OCI-LY1 (cell line): ENCODE results near the gene ERCC5.

Source experiments
- H2AFZ ChIP-seq: fragments of 200-600 bp; sonication (generic), shearing (Covaris generic); 2 replicates; pipeline ENCODE4 v1.6.0; 2014; ENCODE audit warnings: antibody characterized with exemption, mild to moderate bottlenecking, low read length
- H3F3A ChIP-seq: fragments of 200-600 bp; sonication (generic), shearing (Covaris generic); 2 replicates; pipeline ENCODE4 v1.6.0; 2014; ENCODE audit warnings: mild to moderate bottlenecking, antibody characterized with exemption, low read length, moderate library complexity; ENCODE audit not compliant: insufficient read depth
- H3K27ac ChIP-seq: fragments of 200-600 bp; sonication (generic); 2 replicates; pipeline ENCODE4 v1.5.1; 2014; ENCODE audit warnings: low read length, mixed run types, mild to moderate bottlenecking, low read depth; ENCODE audit not compliant: poor library complexity, severe bottlenecking
- H3K27me3 ChIP-seq: fragments of 200-600 bp; sonication (generic); 2 replicates; pipeline ENCODE4 v1.6.0; 2014; ENCODE audit warnings: antibody characterized with exemption, mild to moderate bottlenecking, low read length, moderate library complexity; ENCODE audit not compliant: insufficient read depth
- H3K36me3 ChIP-seq: fragments of 200-600 bp; sonication (generic); 2 replicates; pipeline ENCODE4 v1.6.1; 2014; ENCODE audit warnings: mild to moderate bottlenecking, antibody characterized with exemption, low read length, moderate library complexity, mixed read lengths; ENCODE audit not compliant: insufficient read depth
- H3K4me1 ChIP-seq: fragments of 200-600 bp; sonication (generic); 2 replicates; pipeline ENCODE4 v1.5.1; 2014; ENCODE audit warnings: mild to moderate bottlenecking, low read length, moderate library complexity; ENCODE audit not compliant: insufficient read depth, severe bottlenecking
- H3K4me2 ChIP-seq: fragments of 200-600 bp; sonication (generic), shearing (Covaris generic); 2 replicates; pipeline ENCODE4 v1.6.1; 2014; ENCODE audit warnings: low read length
- H3K4me3 ChIP-seq: fragments of 200-600 bp; sonication (generic); 2 replicates; pipeline ENCODE4 v1.5.1; 2014; ENCODE audit warnings: low read length, low read depth, mild to moderate bottlenecking, mixed read lengths; ENCODE audit not compliant: poor library complexity, severe bottlenecking
- H3K79me2 ChIP-seq: fragments of 200-600 bp; shearing (Covaris generic); 2 replicates; pipeline ENCODE4 v1.6.1; 2016; ENCODE audit warnings: mixed run types, low read length, mixed read lengths; ENCODE audit not compliant: insufficient read depth
- H3K9ac ChIP-seq: fragments of 200-600 bp; sonication (generic), shearing (Covaris generic); 2 replicates; pipeline ENCODE4 v1.6.1; 2014; ENCODE audit warnings: mild to moderate bottlenecking, low read length, mixed read lengths
- H3K9me2 ChIP-seq: fragments of 200-600 bp; sonication (generic), shearing (Covaris generic); 2 replicates; pipeline ENCODE4 v1.6.1; 2014; ENCODE audit warnings: low read depth, mild to moderate bottlenecking, low read length, mixed read lengths
- H3K9me3 ChIP-seq: fragments of 200-600 bp; shearing (Covaris generic); 2 replicates; pipeline ENCODE4 v1.6.1; 2014; ENCODE audit warnings: low read length, mixed read lengths
- H4K20me1 ChIP-seq: fragments of 200-600 bp; sonication (generic), shearing (Covaris generic); 2 replicates; pipeline ENCODE4 v1.6.0; 2016; ENCODE audit warnings: mild to moderate bottlenecking, low read length; ENCODE audit not compliant: insufficient read depth
- EZH2 ChIP-seq: fragments of 200-600 bp; sonication (generic), shearing (Covaris generic); IDR thresholded peaks from 2 replicates; pipeline ENCODE4 v1.8.0; 2017; ENCODE audit warnings: borderline replicate concordance, mixed run types, mild to moderate bottlenecking, antibody characterized with exemption, low read length, moderate library complexity, mixed read lengths
- TF ChIP-seq, protein P1 (sequence below): fragments of 200-600 bp; sonication (generic), shearing (Covaris generic); IDR thresholded peaks from 2 replicates; pipeline ENCODE4 v1.5.1; 2017; ENCODE audit warnings: mild to moderate bottlenecking, antibody characterized with exemption, low read length, moderate library complexity, mixed read lengths

Gene ERCC5

DNA sequence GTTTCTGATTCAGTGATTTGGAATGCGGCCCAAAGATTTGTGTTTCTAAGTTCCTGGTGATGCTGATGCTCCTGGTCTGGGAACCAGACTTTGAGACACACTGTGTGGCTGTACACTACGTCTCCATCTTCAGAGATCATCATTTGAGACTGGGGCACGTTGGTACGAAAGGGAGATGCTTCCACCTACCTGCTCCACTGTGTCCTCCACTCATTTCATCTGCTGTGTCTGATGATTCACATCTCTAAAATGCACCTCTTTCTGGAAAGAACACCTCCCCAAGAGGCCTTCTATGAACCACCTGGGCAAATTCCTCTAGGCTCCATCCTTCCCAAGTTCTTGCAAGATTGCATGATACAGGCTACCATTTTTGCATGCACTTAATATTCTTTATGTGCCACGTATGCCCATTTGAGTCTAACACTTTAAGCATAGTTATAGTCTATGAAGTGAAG lies 58.6 kb downstream of the ERCC5 start:
- no peak for TF ChIP-seq EZH2
- TF ChIP-seq, protein P1, sequence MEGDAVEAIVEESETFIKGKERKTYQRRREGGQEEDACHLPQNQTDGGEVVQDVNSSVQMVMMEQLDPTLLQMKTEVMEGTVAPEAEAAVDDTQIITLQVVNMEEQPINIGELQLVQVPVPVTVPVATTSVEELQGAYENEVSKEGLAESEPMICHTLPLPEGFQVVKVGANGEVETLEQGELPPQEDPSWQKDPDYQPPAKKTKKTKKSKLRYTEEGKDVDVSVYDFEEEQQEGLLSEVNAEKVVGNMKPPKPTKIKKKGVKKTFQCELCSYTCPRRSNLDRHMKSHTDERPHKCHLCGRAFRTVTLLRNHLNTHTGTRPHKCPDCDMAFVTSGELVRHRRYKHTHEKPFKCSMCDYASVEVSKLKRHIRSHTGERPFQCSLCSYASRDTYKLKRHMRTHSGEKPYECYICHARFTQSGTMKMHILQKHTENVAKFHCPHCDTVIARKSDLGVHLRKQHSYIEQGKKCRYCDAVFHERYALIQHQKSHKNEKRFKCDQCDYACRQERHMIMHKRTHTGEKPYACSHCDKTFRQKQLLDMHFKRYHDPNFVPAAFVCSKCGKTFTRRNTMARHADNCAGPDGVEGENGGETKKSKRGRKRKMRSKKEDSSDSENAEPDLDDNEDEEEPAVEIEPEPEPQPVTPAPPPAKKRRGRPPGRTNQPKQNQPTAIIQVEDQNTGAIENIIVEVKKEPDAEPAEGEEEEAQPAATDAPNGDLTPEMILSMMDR, result no peak
- no peak overlapping the region for H3K4me2 ChIP-seq
- H3K9me2 ChIP-seq, result no peaks in the 10 kb centered on the region
- no peaks in the 10 kb centered on the region for H3K4me1 ChIP-seq
- H3K36me3 ChIP-seq, result no peaks in the 10 kb centered on the region
- H2AFZ ChIP-seq, result no peak overlapping the region
- no peaks in the 10 kb centered on the region for H3K9me3 ChIP-seq
- H3K9ac ChIP-seq, result no peak overlapping the region
- no peaks in the 10 kb centered on the region for H3K27me3 ChIP-seq
- H3K27ac ChIP-seq, result no peak overlapping the region
- H3K4me3 ChIP-seq, result no peak overlapping the region
- no peaks in the 10 kb centered on the region for H3F3A ChIP-seq
- H3K79me2 ChIP-seq, result no peaks in the 10 kb centered on the region
- H4K20me1 ChIP-seq, result no peaks in the 10 kb centered on the region

DNA sequence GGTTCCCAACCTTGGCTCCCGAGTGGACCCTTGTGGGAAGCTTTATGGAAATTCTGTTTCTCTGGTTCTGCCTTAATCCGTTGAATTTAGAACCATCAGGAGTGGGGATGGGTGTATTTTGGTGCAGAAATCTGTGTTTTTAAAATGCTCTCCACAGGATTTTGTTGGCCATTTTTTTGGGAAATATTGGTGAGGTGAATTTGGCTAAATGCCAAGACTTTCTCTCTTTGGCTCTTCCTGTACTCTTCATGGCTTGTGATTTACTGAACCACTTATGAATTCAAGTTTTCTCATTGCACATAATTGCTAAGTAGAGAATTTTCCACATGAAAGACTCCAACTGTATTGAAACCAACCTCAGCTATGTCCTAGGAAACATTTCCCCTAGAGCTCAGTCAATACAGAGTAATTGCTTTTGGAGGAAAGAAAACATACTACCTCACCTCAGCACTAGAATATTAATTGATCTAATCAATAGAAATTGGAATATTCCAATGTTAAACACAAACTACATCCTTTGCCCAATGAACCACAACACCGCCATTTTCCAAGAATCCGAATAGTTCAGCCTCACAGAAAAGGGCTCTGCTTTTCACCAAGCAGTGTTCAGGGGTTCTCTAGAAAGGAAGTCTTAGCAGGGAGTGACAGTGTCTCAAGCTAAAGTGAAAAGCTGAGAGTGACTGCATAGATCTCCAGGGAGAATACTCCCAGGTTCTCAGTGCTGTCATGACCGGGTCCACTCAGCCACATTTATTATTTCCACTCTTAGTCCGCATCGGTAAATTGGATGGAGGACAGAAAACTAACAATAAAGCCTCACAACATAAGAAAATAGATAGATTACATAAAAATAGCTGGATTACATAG lies 60.3 kb downstream of the ERCC5 start:
- Histone ChIP-seq H3K27me3 (no peaks in the 10 kb centered on the region), H3K27ac (no peak overlapping the region), H4K20me1 (no peaks in the 10 kb centered on the region), H3K36me3 (no peaks in the 10 kb centered on the region), H3K4me2 (no peak overlapping the region), H3K9ac (no peak overlapping the region), H3K9me2 (no peaks in the 10 kb centered on the region), H3K4me3 (no peak overlapping the region), H3K9me3 (no peaks in the 10 kb centered on the region), H2AFZ (no peak overlapping the region), H3K79me2 (no peaks in the 10 kb centered on the region), H3F3A (no peaks in the 10 kb centered on the region), H3K4me1 (no peaks in the 10 kb centered on the region)
- TF ChIP-seq, protein P1, result no peak
- TF ChIP-seq EZH2, result no peak

DNA sequence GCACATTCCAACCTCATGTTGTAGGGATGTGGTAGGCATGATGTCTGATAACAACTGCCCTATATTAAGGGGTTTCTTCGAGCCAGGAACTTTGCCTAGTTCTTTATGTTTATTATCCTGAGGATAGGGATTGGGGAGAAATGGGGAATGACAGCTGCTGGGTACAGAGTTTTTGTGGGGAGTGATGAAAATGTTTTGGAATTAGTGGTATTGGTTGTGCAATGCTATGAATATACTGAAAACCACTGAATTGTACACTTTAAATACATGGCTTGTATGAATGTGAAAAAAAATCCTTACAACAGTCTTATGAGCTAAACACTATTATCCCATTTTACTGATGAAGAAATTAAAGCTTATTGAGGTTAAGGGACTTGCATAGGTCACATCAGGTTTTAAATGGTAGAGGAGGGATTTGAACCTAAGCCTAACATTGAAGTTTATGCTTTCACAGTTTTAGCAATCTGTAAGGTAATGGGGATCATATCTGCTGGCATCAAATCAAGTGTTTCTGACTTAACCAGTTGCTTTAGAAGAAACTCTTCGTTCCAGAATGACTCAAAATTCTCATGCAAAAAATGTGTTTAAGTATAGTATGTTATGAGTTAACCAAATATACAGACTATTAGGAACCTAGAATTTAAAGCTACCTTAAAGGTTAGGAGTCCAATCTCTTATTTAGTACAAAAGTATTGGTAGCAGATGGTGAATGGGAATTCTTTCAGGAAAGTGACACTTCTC lies 61.4 kb downstream of the ERCC5 start:
- Histone ChIP-seq H3K4me2 (no peak overlapping the region), H3K9ac (no peak overlapping the region), H3K9me2 (no peaks in the 10 kb centered on the region), H3K4me1 (no peaks in the 10 kb centered on the region), H3F3A (no peaks in the 10 kb centered on the region), H3K36me3 (no peaks in the 10 kb centered on the region), H3K27ac (no peak overlapping the region), H4K20me1 (no peaks in the 10 kb centered on the region), H3K27me3 (no peaks in the 10 kb centered on the region), H3K4me3 (no peak overlapping the region), H2AFZ (no peak overlapping the region), H3K9me3 (no peaks in the 10 kb centered on the region), H3K79me2 (no peaks in the 10 kb centered on the region)
- TF ChIP-seq, protein P1, result no peak
- TF ChIP-seq EZH2, result no peak
